K562 (cell line): ENCODE results near the gene MMEL1. TPM values are rescaled to one million over a fixed set of nuclear protein-coding genes. Genes with fewer than 3 reads are reported as not detected.
A peak's percentile ranks its signal among the peaks of the same experiment; 100 is the strongest.
"Not testable (repeated sequence)": the region's sequence is repeated elsewhere in the genome, so short reads cannot be mapped to it uniquely, and the experiment has no call there.

Experiments used
- ATAC-seq: fragments of 200-7000 bp; cut with Tn5 transposase; 3 replicates; pipeline ENCODE4 v1.9.1; 2020; ENCODE audit warnings: moderate library complexity
- BruUV-seq: library from RNA; stranded (reverse); fragments of 400-500 nt; replicated peaks from 2 replicates; lab custom pipeline; 2021; lab: Mats Ljungman, UMichigan
- CTCF ChIA-PET: fragments of 300-600 bp; formaldehyde crosslinking; extraction: SDS; loops from one replicate; lab custom pipeline; 2021; ENCODE audit warnings: low intra/inter-chr PET ratio; lab: Yijun Ruan, JAX
- POLR2A ChIA-PET: fragments of 300-600, 350-650 bp; sonication (Branson Sonifier 250); formaldehyde crosslinking; extraction: SDS; loops from one replicate; lab custom pipeline; 2021; ENCODE audit warnings: antibody characterized with exemption, inconsistent platforms; lab: Yijun Ruan, JAX
- DNase-seq, 4 experiments: peaks; one replicate each; pipeline versions ENCODE4 v3.0.0 to v3.0.0-alpha.2; 2011 to 2018; ENCODE audit warnings: low spot score in 3 of 4, mixed read lengths in 3 of 4; ENCODE audit errors: extremely low read depth in 1 of 4
- FAIRE-seq: peaks from 2 replicates; lab custom pipeline; 2011; peaks lifted over from hg19 to GRCh38; lab: Jason Lieb, UNC
- H2AFZ ChIP-seq: 2 replicates; pipeline ENCODE4 v1.6.0; 2011; ENCODE audit warnings: low read depth, low read length, control low read depth, inconsistent platforms
- H3K27ac ChIP-seq: fragments of 200-600 bp; 3 replicates; pipeline ENCODE4 v1.8.0; 2011; ENCODE audit warnings: low read depth, mild to moderate bottlenecking, control low read depth, inconsistent platforms, low read length, moderate library complexity, mixed read lengths; ENCODE audit errors: extremely low read depth
- H3K27me3 ChIP-seq, 2 experiments: fragments of 300-600 bp in 1 of 2; 2 replicates in 1 of 2; 3 replicates in 1 of 2; pipeline versions ENCODE4 v1.6.0 to v1.8.0; 2011; ENCODE audit warnings: inconsistent platforms in 2 of 2, low read length in 2 of 2, mild to moderate bottlenecking in 1 of 2, mixed read lengths in 1 of 2, moderate library complexity in 1 of 2; ENCODE audit not compliant: control insufficient read depth in 2 of 2, insufficient read depth in 2 of 2
- H3K36me3 ChIP-seq: fragments of 300-600 bp; 3 replicates; pipeline ENCODE4 v1.8.0; 2011; ENCODE audit warnings: mild to moderate bottlenecking, low read length, inconsistent platforms; ENCODE audit not compliant: control insufficient read depth, insufficient read depth
- H3K4me1 ChIP-seq, 2 experiments: fragments of 200-600 bp in 1 of 2; replicated peaks in 1 of 2; 2 replicates in 1 of 2; 3 replicates in 1 of 2; pipeline versions ENCODE4 v1.5.1 to v1.8.0; 2011; ENCODE audit warnings: inconsistent platforms in 2 of 2, low read length in 2 of 2, mild to moderate bottlenecking in 1 of 2, mixed read lengths in 1 of 2, moderate library complexity in 1 of 2; ENCODE audit not compliant: control insufficient read depth in 2 of 2, insufficient read depth in 2 of 2
- H3K4me2 ChIP-seq: 2 replicates; pipeline ENCODE4 v1.6.1; 2011; ENCODE audit warnings: low read length, control low read depth, inconsistent platforms, mixed read lengths; ENCODE audit not compliant: insufficient read depth
- H3K4me3 ChIP-seq: fragments of 200-600 bp; sonication (generic), shearing (Covaris generic); 2 replicates; pipeline ENCODE4 v1.5.1; 2016; ENCODE audit warnings: control low read depth, inconsistent platforms
- H3K79me2 ChIP-seq: fragments of 200-600 bp; 3 replicates; pipeline ENCODE4 v1.8.0; 2011; ENCODE audit warnings: low read length, inconsistent platforms; ENCODE audit not compliant: control insufficient read depth, insufficient read depth
- H3K9ac ChIP-seq, 2 experiments: 2 replicates each; pipeline versions ENCODE4 v1.6.0 to v1.6.1; 2011; ENCODE audit warnings: low read depth in 2 of 2, low read length in 2 of 2, control low read depth in 1 of 2, inconsistent platforms in 1 of 2, mild to moderate bottlenecking in 1 of 2, mixed read lengths in 1 of 2; ENCODE audit not compliant: insufficient read depth in 1 of 2
- H3K9me1 ChIP-seq: one replicate; pipeline ENCODE4 v1.6.0; 2011; ENCODE audit warnings: inconsistent platforms, mild to moderate bottlenecking, low read length, moderate library complexity; ENCODE audit not compliant: control insufficient read depth, insufficient read depth
- H3K9me3 ChIP-seq: replicated peaks from 2 replicates; pipeline ENCODE4 v1.5.1; 2011; ENCODE audit warnings: low read depth, low read length, inconsistent platforms; ENCODE audit not compliant: control insufficient read depth, insufficient read depth
- H4K20me1 ChIP-seq: replicated peaks from 2 replicates; pipeline ENCODE4 v1.6.1; 2011; ENCODE audit warnings: low read length, inconsistent platforms, mixed read lengths; ENCODE audit not compliant: control insufficient read depth, insufficient read depth
- WGBS: fragments of 100-300 bp; shearing (Covaris generic); methylation state at CpG from one replicate; pipeline ENCODE4 v1.1.6; 2016; ENCODE audit warnings: low coverage, mixed read lengths; ENCODE audit not compliant: insufficient coverage; ENCODE audit errors: missing lambda C conversion rate; 5-methylcytosine and 5-hydroxymethylcytosine counted together
- in situ Hi-C: fragments of 300-500 bp; cut with MboI; formaldehyde crosslinking; loops from 4 replicates; pipeline ENCODE4 v1.15.0; 2018; ENCODE audit warnings: inconsistent platforms, mixed read lengths
- intact Hi-C: fragments of 100-400 bp; cut with micrococcal nuclease; formaldehyde crosslinking; loops from 2 replicates; pipeline ENCODE4 v1.14.2; 2022
- polyA plus RNA-seq, 8 experiments: library from polyadenylated mRNA; depleted of rRNA in 4 of 8; stranded (reverse) in 5 of 8; unstranded in 3 of 8; fragments of >200 nt; fragmentation: Nextera tagmentation in 2 of 8; fragmentation: Illumina TruSeq in 1 of 8; extraction: Ambion mirVana in 2 of 8; extraction: Trizol in 1 of 8; gene quantifications; 2 replicates each; pipeline versions ENCODE4 v1.2.1 to v1.2.3, GENCODE V29; 2011 to 2014; ENCODE audit warnings: inconsistent platforms in 1 of 8, missing spikeins in 1 of 8
- total RNA-seq, 7 experiments: library from RNA; depleted of rRNA in 6 of 7; stranded (reverse); fragments of >200 nt in 6 of 7; fragmentation: Illumina TruSeq in 2 of 7; extraction: Trizol in 2 of 7; gene quantifications; 2 replicates each; pipeline versions ENCODE4 v1.2.1 to v1.2.3, GENCODE V29; 2011 to 2021; ENCODE audit warnings: low replicate concordance in 1 of 7
- TF ChIP-seq, protein P1 (sequence below), 2 experiments: fragments of 200-800 bp in 1 of 2; sonication (Bioruptor generic) in 1 of 2; sonication (generic) in 1 of 2; formaldehyde crosslinking in 1 of 2; IDR thresholded peaks in 1 of 2; conservative IDR thresholded peaks in 1 of 2; 2 replicates each; pipeline versions ENCODE4 v1.5.0 to v1.6.1; 2016 to 2020; ENCODE audit warnings: missing compliant biosample characterization in 1 of 2, missing genetic modification characterization in 1 of 2, missing genetic modification reagents in 1 of 2
- TF ChIP-seq, protein P2 (sequence below): fragments of 450-650 bp; formaldehyde crosslinking; IDR thresholded peaks from 2 replicates; pipeline ENCODE4 v1.4.0; 2020; ENCODE audit warnings: mild to moderate bottlenecking, moderate library complexity

The MMEL1 gene
- total and polyA plus RNA-seq, 9 of the 15 experiments (the other 6 are each of a cell fraction or from before 2014, with no cell fraction given): not detected

DNA sequence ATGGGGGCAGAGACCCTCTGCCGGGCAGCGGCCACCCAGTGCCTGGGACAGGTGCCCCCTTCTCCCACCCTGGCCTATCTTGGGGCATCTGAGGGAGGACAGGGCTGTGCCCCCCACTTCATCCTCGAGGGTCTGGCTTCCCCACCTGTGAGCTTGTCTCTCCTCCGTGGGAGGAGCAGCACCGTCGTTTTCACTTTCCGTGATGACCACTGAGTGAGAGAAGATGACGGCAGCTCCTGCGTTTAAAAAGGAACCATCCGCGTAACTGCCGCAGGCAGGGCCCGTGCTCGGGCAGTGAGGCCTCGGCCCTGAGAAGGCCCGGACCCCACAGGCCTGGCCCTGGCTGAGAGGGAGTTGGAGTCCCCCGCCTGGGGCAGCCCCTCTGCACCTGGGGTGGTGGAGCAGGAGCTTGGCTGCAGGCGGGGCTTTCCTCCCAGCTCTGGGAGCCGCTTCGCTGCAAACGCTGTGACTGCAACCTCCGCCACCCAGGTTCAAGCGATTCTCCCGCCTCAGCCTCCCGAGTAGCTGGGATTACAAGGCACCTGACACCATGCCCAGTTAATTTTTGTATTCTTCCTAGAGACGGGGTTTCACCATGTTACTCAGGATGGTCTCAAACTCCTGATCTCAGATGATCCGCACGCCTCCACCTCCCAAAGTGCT lies 83.3 kb downstream of the MMEL1 start:
- H3K9me1 ChIP-seq, H3K79me2 ChIP-seq, H3K4me3 ChIP-seq, H3K27me3 ChIP-seq, H3K9me3 ChIP-seq, DNase-seq, POLR2A ChIA-PET, H4K20me1 ChIP-seq, ATAC-seq, H2AFZ ChIP-seq, BruUV-seq, H3K36me3 ChIP-seq, H3K4me2 ChIP-seq: not testable (repeated sequence)
- CTCF ChIA-PET: interaction anchor here (0.5 kb wide), 1 partner anchor 20 kb away, joined by 3 read pairs; no protein-coding TSS in a partner anchor
- in situ Hi-C loops: loop anchor here (25.0 kb wide), 1 partner anchor 362 kb away; the partner anchor contains the start of gene FAAP20
- peak overlapping the region; percentile 73; the same call in 2 of the 3 replicates for H3K27ac ChIP-seq
- WGBS: 79% methylated on average over 17 of the region's 28 CpGs
- peak overlapping the region; percentile 17 to 56; a peak in 3 of 4 replicates for H3K9ac ChIP-seq
- peaks cover 37 to 74% of the 10 kb centered on the region in 2 experiments for H3K4me1 ChIP-seq
- peak; percentile 61 for FAIRE-seq
- intact Hi-C loops: loop anchor here (5.0 to 10.0 kb wide), 3 partner anchors 38 to 355 kb away; partner anchors contain the start of genes FAAP20 and PRXL2B
- TF ChIP-seq, protein P1, sequence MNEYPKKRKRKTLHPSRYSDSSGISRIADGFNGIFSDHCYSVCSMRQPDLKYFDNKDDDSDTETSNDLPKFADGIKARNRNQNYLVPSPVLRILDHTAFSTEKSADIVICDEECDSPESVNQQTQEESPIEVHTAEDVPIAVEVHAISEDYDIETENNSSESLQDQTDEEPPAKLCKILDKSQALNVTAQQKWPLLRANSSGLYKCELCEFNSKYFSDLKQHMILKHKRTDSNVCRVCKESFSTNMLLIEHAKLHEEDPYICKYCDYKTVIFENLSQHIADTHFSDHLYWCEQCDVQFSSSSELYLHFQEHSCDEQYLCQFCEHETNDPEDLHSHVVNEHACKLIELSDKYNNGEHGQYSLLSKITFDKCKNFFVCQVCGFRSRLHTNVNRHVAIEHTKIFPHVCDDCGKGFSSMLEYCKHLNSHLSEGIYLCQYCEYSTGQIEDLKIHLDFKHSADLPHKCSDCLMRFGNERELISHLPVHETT (CRISPR knock-in tag; conservative IDR thresholded peaks at IDR 0.05 in 1 of 2, IDR thresholded peaks at IDR 0.05 in 1 of 2): 0 out of 4 replicates have a peak, but pooled peaks of 1 of the 2 experiments have one; percentile 3
- TF ChIP-seq, protein P2, sequence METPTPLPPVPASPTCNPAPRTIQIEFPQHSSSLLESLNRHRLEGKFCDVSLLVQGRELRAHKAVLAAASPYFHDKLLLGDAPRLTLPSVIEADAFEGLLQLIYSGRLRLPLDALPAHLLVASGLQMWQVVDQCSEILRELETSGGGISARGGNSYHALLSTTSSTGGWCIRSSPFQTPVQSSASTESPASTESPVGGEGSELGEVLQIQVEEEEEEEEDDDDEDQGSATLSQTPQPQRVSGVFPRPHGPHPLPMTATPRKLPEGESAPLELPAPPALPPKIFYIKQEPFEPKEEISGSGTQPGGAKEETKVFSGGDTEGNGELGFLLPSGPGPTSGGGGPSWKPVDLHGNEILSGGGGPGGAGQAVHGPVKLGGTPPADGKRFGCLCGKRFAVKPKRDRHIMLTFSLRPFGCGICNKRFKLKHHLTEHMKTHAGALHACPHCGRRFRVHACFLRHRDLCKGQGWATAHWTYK (CRISPR knock-in tag): 0 out of 2 replicates have a peak, but pooled peaks have one; percentile 0
